Esophagus muscularis mucosa (tissue), 4 donors: ENCODE results near the gene ADAMTSL5. TPM values are rescaled to one million over a fixed set of nuclear protein-coding genes. Genes with fewer than 3 reads are reported as not detected.

Experiments
- DNase-seq: peaks from one replicate; pipeline ENCODE4 v3.0.0-alpha.2; 2017; ENCODE audit errors: extremely low spot score
- H3K27ac ChIP-seq, 4 donors: fragments of 200-600 bp; sonication (generic); replicated peaks in 1 of 4; 1 replicate in 3 of 4; 2 replicates in 1 of 4; pipeline ENCODE4 v1.5.1; 2016 to 2019; ENCODE audit warnings: mild to moderate bottlenecking in 1 of 4
- H3K27me3 ChIP-seq, 4 donors: fragments of 200-600 bp; sonication (generic); one replicate each; pipeline versions ENCODE4 v1.5.1 to v1.6.0; 2016 to 2019
- H3K36me3 ChIP-seq, 4 donors: fragments of 200-600 bp; sonication (generic); one replicate each; pipeline ENCODE4 v1.5.1; 2016 to 2019
- H3K4me1 ChIP-seq, 4 donors: fragments of 200-600 bp; sonication (generic); one replicate each; pipeline ENCODE4 v1.5.1; 2016 to 2019
- H3K4me3 ChIP-seq, 4 donors: fragments of 200-600 bp; sonication (generic); 1 replicate in 2 of 4; 2 replicates in 2 of 4; pipeline ENCODE4 v1.5.1; 2016 to 2019; ENCODE audit warnings: mild to moderate bottlenecking in 4 of 4, moderate library complexity in 1 of 4
- H3K9me3 ChIP-seq, 4 donors: fragments of 200-600 bp; sonication (generic); 1 replicate in 3 of 4; 2 replicates in 1 of 4; pipeline ENCODE4 v1.5.1; 2016 to 2019
- CTCF ChIP-seq, 3 experiments: fragments of 200-600 bp in 2 of 3; fragments of 450-650 bp in 1 of 3; sonication (generic) in 2 of 3; IDR thresholded peaks; one replicate each; pipeline ENCODE4 v1.5.1; 2017 to 2019; ENCODE audit warnings: antibody characterized with exemption in 3 of 3, mild to moderate bottlenecking in 2 of 3, moderate library complexity in 1 of 3
- EP300 ChIP-seq: sonication (generic); formaldehyde crosslinking; IDR thresholded peaks from one replicate; pipeline ENCODE4 v1.6.1; 2017; ENCODE audit warnings: antibody characterized with exemption
- POLR2A ChIP-seq: fragments of 450-650 bp; IDR thresholded peaks from one replicate; pipeline ENCODE4 v1.6.1; 2017; ENCODE audit warnings: antibody characterized with exemption, moderate library complexity, mild to moderate bottlenecking, low read depth
- POLR2AphosphoS5 ChIP-seq, 2 donors: sonication (generic); formaldehyde crosslinking; IDR thresholded peaks; one replicate each; pipeline ENCODE4 v1.6.1; 2017; ENCODE audit warnings: antibody characterized with exemption in 2 of 2
- WGBS: methylation state at CpG from one replicate; pipeline ENCODE4 v1.1.5; 2018; 5-methylcytosine and 5-hydroxymethylcytosine counted together
- intact Hi-C: fragments of 100-400 bp; cut with DNase I; formaldehyde crosslinking; loops from one replicate; pipeline ENCODE4 v1.15.1; 2023
- total RNA-seq, 4 donors: library from RNA; depleted of rRNA; stranded (reverse); fragments of >200 nt; gene quantifications; one replicate each; pipeline versions ENCODE4 v1.1.0 to v1.2.1, GENCODE V29; 2016

The ADAMTSL5 gene
- total RNA-seq, 4 donors from 2014 or later: 3.9 to 5.9 (median 4.7) TPM

GRCh38 chr19:1495799-1496713 lies 16.8 kb downstream of the ADAMTSL5 start:
- Histone ChIP-seq H3K36me3 (no peaks in the 10 kb centered on the region), H3K27ac (no peak overlapping the region), H3K4me1 (peaks cover 7 to 9% (median 8%) of the 10 kb centered on the region in 4 donors), H3K27me3 (peaks cover 0 to 49% (median 5%) of the 10 kb centered on the region in 4 donors), H3K9me3 (no peaks in the 10 kb centered on the region), H3K4me3 (no peak overlapping the region)
- WGBS: 78% methylated on average over 29 of the region's 40 CpGs
- intact Hi-C loops: no loop called here
- TF ChIP-seq POLR2A (no peak), CTCF (IDR thresholded peaks at IDR 0.05) (no peak), EP300 (no peak), POLR2AphosphoS5 (IDR thresholded peaks at IDR 0.05) (no peak)
- DNase-seq: no peak

- Histone ChIP-seq H3K27me3 (peaks cover 0 to 47% (median 5%) of the 10 kb centered on the region in 4 donors), H3K4me3 (no peak overlapping the region), H3K36me3 (no peaks in the 10 kb centered on the region), H3K9me3 (no peaks in the 10 kb centered on the region), H3K4me1 (peaks cover 8 to 11% (median 9%) of the 10 kb centered on the region in 4 donors), H3K27ac (no peak overlapping the region)
- intact Hi-C loops: no loop called here
- 90% methylated on average over 19 of the region's 37 CpGs for whole genome bisulfite sequencing
- no peak for DNase-seq
- no peak for TF ChIP-seq POLR2A
- no peak for TF ChIP-seq CTCF (IDR thresholded peaks at IDR 0.05)
- TF ChIP-seq POLR2AphosphoS5 (IDR thresholded peaks at IDR 0.05): no peak
- no peak for TF ChIP-seq EP300
These were observed 17.6 kb downstream of the ADAMTSL5 start for GRCh38 chr19:1495051-1495798.

DNA sequence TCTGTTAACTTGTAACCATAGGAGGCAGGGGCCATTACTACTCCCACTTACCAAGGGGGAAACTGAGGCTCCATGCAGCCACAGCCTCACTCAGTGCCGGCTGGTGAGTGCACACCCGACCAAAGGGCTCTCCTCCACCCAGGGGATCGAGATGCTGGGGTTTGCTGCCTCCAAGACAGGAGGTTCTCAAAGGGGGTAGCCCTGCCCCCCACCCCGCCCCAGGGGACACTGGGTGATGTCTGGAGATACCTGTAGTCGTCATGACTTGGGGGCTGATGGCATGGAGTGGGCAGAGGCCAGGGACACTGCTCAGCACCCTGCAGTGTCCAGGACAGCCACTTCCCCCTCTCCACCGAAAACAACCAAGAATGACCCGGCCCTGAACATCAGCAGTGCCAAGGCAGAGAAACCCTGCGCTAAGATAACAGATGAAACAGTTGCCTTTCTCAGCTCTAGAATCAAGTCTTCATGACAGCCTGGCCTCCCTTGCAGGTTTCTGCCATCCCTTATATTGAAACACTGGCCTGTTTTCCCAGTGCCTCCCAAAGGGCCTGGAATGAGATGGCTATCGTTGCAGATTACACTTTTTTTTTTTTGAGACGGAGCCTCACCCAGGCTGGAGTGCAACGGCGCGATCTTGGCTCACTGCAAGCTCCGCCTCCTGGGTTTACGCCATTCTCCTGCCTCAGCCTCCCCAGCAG lies 18.6 kb downstream of the ADAMTSL5 start:
- no peak for DNase-seq
- no peak overlapping the region for H3K27ac ChIP-seq
- H3K4me1 ChIP-seq: peaks cover 17 to 21% (median 18%) of the 10 kb centered on the region in 4 donors
- TF ChIP-seq POLR2AphosphoS5 (IDR thresholded peaks at IDR 0.05) (no peak), POLR2A (no peak), EP300 (no peak), CTCF (IDR thresholded peaks at IDR 0.05) (no peak)
- H3K27me3 ChIP-seq: peaks cover 0 to 47% (median 5%) of the 10 kb centered on the region in 4 donors
- H3K36me3 ChIP-seq: no peaks in the 10 kb centered on the region
- no peak overlapping the region for H3K4me3 ChIP-seq
- intact Hi-C loops: no loop called here
- H3K9me3 ChIP-seq: no peaks in the 10 kb centered on the region
- WGBS: 77% methylated on average over 12 of the region's 15 CpGs

GRCh38 chr19:1492474-1493006 lies 20.3 kb downstream of the ADAMTSL5 start:
- intact Hi-C loops: no loop called here
- peaks cover 0 to 41% (median 2%) of the 10 kb centered on the region in 4 donors for H3K27me3 ChIP-seq
- no peaks in the 10 kb centered on the region for H3K36me3 ChIP-seq
- peaks cover 17 to 21% (median 19%) of the 10 kb centered on the region in 4 donors for H3K4me1 ChIP-seq
- 82% methylated on average over 5 of the region's 10 CpGs for WGBS
- H3K27ac ChIP-seq: no peak overlapping the region
- no peak for DNase-seq
- TF ChIP-seq EP300 (no peak), CTCF (IDR thresholded peaks at IDR 0.05) (no peak), POLR2A (no peak)
- H3K4me3 ChIP-seq: no peak overlapping the region
- no peaks in the 10 kb centered on the region for H3K9me3 ChIP-seq
